Activated effector memory CD4-positive, alpha-beta T cell treated with Interleukin-2 at 50 U/mL for 16 hours (primary cell): ENCODE data around the gene NFAT5.

Source experiments
- DNase-seq: peaks from one replicate; pipeline ENCODE4 v3.0.0-alpha.2; 2020

The NFAT5 gene

DNA sequence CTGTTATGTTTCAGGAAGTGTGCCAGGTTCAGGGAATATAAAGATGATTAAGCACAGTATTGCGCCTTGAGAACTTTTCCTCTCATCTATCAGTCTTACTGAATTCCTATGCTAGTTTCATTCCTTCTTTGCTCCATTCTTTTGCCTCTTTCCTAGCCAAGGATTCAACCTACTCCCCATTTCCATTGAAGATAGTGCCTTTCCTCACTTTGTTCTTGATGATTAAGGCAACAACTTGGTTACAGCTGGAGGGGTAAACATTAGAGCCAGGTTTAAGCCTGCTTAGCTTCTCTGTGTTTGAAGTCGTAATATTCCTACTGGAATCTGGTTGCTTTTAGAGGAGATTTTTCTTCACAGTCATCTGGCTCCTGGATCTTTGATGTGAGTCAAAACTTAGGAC is 85.5 kb downstream of the NFAT5 start:
- DNase-seq = no peak

DNA sequence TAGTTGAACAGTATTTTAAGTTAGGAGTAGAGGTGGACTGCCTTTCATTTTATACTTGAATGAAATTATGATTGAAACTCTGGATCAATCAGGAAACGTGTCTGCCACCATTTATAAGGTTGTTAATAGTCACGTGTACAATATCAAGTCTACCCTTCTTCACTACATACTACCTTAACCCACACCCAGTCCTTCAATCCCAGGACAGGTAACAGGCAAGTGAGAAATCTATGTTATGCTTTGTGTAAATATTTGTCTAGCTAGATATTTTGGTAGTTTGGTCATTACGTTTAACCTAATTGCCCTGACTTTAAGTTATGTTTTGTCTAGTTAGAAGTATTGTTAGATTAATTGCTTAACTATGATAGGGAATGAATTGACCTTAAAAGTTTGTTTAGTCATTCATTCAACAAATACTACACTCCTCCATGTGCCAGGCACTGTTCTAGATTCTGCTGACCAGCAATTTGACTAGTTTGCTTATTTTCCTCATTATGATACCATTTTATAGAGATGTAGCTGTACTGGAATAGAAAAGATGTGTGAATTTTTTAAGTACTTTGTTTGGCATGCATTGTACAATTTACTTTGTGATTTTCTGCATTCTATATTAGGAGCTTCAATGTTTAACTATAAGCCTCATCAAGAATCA is 88.6 kb downstream of the NFAT5 start:
- no peak for DNase-seq

- DNase-seq = no peak
Observed at GRCh38 chr16:69660166-69660565, 94.4 kb downstream of the NFAT5 start.

GRCh38 chr16:69662901-69663300 is 97.1 kb downstream of the NFAT5 start:
- DNase-seq = no peak

DNA sequence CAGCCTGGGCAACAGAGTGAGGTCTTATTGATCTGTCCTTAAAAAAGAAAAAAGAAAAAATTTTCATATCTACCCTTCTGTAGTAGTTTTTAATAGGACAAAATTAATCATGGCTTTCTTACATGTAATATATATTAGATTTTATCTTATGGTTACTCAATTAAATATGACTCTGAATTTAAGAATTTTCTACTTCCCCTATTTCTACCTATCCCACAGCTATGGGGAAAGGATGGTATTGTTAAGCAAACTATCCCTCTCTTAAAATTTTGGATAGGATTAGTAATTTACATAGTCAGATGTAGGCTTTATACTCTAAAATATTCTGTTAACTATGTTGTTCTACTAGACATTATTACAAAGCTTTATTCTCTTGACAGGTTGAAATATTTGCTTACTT is 98.1 kb downstream of the NFAT5 start:
- DNase-seq = no peak

- DNase-seq = no peak
Observed at GRCh38 chr16:69669577-69669976, 103.8 kb downstream of the NFAT5 start.

DNA sequence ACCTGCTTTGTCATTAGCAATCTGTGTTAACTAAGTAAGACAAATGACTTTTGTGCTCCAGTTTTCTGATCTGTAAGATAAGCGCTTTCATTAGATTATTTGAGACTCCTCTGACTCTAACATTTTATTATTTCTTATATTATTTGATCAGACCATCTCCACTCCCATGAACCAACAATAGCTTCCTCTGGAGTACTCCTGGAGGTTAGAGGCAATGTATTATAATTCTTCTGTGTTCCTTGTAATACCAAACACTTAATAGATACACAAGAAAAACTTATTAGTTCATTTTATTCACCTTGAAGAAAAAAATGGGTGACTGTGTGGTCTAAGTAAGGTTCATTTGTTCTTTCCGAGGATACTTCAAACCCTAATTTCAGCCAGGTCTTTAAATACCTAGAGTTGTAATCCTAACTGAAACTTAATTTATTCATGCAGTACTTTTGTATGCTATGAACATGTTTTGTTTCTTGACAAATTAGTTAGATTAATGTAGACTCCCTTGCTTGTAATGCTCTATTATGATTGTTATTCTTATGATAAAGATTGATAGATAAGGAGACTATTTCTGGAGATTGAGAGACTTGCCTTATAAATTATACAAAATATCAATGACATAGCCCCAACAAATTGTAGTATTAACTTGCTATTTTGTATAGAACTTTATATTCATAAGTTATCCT is 106.7 kb downstream of the NFAT5 start:
- DNase-seq = no peak

DNA sequence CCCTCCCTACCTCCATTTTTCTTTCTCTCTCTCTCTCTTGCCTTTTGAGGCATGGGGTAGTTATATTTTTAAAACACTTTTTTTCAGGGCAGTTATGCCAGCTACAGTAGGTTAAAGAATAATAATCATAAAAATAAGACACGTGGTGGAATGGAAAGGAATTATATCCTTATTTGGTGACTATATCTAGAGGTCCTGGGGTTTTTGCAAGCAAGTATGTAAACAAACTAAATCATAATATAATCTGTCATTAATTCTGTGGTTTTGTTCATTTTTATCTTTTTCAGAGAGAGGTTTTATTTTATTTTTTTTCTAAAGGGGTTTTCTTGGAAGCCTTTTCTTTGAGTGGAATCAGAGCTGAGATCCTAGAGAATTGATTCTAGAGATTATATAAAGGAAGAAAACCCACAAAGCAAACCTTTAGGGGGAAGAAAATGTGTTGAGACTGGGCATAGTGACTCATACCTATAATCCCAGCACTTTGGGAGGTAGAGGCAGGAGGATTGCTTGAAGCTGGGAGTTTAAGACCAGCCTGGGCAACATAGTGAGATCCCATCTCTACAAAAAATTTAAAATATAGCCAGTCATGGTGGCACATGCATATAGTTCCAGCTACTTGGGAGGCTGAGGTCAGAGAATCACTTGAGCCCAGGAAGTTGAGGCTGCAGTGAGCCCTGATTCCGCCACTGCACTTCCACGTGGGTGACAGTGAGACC is 107.4 kb downstream of the NFAT5 start:
- DNase-seq = no peak

GRCh38 chr16:69680358-69680757 is 114.6 kb downstream of the NFAT5 start:
- DNase-seq = no peak

DNA sequence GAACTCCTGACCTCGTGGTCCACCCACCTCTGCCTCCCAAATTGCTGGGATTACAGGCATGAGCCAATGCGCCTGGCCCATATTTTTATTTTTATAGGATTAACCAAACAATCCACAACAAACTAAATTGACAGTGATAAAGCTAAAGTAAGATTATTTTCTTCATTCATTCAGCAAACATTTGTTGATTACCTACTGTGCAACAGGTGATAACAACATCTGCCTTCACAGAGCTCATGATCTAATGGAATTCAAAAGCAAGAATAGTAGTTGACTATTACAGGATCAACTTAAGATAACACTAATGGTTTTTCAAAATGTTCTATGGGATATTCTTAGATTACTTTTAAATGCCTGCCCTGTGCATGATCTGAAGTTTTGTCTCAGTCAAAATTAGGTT is 122.8 kb downstream of the NFAT5 start:
- no peak for DNase-seq

DNA sequence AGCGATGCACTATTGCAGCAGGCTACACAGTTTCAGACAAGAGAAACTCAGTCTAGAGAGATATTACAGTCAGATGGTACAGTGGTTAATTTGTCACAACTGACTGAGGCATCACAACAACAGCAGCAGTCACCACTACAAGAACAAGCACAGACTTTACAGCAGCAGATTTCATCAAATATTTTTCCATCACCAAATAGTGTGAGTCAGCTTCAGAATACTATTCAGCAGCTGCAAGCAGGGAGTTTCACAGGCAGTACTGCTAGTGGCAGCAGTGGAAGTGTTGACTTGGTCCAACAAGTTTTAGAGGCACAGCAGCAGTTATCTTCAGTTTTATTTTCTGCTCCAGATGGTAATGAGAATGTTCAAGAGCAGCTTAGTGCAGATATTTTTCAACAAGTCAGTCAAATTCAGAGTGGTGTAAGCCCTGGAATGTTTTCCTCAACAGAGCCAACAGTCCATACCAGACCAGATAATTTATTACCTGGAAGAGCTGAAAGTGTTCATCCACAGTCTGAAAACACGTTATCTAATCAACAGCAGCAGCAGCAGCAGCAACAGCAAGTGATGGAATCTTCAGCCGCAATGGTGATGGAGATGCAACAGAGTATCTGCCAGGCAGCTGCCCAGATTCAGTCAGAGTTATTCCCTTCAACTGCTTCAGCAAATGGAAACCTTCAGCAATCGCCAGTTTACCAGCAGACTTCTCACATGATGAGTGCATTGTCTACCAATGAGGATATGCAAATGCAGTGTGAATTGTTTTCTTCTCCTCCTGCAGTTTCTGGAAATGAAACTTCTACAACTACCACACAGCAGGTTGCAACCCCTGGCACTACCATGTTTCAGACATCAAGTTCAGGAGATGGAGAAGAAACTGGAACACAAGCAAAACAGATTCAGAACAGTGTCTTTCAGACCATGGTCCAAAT is 126.5 kb downstream of the NFAT5 start:
- no peak for DNase-seq

GRCh38 chr16:69693916-69694315 is 128.2 kb downstream of the NFAT5 start:
- DNase-seq = no peak

- no peak for DNase-seq
Observed at GRCh38 chr16:69698404-69698803, 132.6 kb downstream of the NFAT5 start.

GRCh38 chr16:69699915-69700314 is 134.1 kb downstream of the NFAT5 start:
- no peak for DNase-seq

- no peak for DNase-seq
Observed at GRCh38 chr16:69701452-69701851, 135.7 kb downstream of the NFAT5 start.

DNA sequence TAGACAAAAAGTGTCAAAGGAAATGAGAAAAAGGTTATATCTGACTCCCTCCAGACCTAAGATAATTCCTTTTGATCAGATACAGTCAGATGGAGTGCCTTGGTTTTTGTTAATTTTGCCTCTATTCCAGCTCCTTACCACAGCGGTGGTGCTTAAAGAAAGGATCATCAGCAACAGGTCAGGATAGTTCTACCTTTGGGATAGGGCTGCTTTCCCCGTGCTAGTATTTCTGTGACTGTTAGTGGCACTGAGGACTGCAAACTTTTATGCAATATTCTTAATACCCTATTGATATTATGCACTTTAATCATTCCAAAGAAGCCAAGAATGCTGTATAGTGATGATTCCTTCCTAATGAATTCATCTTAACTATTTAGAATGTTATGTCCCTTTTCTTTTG is 136.1 kb downstream of the NFAT5 start:
- DNase-seq = no peak

DNA sequence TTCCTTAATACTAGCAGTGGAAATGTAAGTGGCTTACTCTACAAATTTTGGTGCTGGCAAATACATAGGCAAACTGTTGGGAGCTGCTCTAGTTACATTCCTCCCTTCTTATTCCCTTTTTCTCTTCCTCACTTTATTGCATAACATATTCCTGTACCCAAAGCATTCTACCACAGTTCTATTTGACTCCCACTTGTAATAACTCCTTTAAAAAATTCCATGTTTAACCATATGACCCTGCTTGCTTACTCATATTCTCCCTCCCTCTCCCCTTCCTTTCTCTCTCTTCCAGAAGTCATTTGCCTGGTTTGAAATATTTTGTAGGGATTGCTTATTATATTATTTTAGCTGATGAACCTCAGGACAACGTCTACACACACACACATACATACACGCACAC is 137.9 kb downstream of the NFAT5 start:
- no peak for DNase-seq

- DNase-seq = no peak
Observed at GRCh38 chr16:69706256-69706974, 140.6 kb downstream of the NFAT5 start.

GRCh38 chr16:69706975-69707340 is 141.2 kb downstream of the NFAT5 start:
- no peak for DNase-seq

GRCh38 chr16:69707920-69708683 is 142.3 kb downstream of the NFAT5 start:
- DNase-seq = no peak

DNA sequence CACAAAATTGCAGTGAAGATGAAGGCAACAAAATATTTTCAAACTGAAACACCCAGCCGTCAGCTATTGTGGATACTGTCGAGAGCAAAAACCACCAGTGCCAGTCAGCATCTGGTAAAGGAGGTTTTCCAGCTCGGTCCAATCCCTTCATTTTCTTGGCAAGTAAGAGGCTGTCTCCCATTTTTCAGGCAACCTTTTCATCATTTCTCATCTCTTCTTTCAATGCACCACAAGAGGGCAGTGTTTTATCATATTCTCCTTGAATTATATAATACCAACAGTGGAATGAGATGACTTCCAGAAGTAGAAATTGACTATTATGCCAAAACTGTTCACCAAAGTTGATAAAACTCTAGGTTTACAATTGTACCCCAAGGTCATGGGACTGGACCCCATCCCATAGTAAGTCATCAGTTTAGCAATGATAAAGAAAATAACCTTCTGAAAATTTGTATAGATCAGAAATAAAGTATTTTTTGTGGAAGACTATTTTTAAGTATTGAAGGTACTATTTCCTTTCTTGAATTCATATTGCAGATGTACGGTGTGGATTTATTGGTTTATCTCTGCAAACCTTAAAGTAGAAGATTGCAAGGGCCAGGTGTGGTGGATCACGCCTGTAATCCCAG is 143.8 kb downstream of the NFAT5 start:
- DNase-seq = no peak
